Right lobe of liver (tissue), 4 donors: Measurements from ENCODE around the gene TENT4B.

Experiments
- CTCF ChIP-seq, 4 donors: fragments of 200-600 bp in 3 of 4; fragments of 450-650 bp in 1 of 4; IDR thresholded peaks; one replicate each; pipeline versions ENCODE4 v1.5.1 to v1.8.0; 2016 to 2022; ENCODE audit warnings: antibody characterized with exemption in 4 of 4, mild to moderate bottlenecking in 2 of 4
- POLR2A ChIP-seq: fragments of 450-650 bp; IDR thresholded peaks from one replicate; pipeline ENCODE4 v1.6.1; 2017; ENCODE audit warnings: antibody characterized with exemption, mild to moderate bottlenecking
- donor health status: DM: no; HTN: no; CAD: no.
- donor health status: DM: no; HTN: no; CAD: no.
- donor health status: DM: no; HTN: yes; CAD: no.

- no peak for TF ChIP-seq CTCF (IDR thresholded peaks at IDR 0.05)
- TF ChIP-seq POLR2A = no peak
Measured at GRCh38 chr16:50260206-50261159, 107.4 kb downstream of the TENT4B start.
